Spleen (tissue), 7 donors: Measurements from ENCODE around the gene HNRNPA3.

Source experiments
- CTCF ChIP-seq, 11 experiments: fragments of 200-600 bp in 7 of 11; fragments of 450-650 bp in 4 of 11; sonication (generic) in 4 of 11; IDR thresholded peaks in 8 of 11; conservative IDR thresholded peaks in 3 of 11; 1 replicate in 7 of 11; 2 replicates in 4 of 11; pipeline versions ENCODE4 v1.4.0 to v1.8.0; 2016 to 2021; ENCODE audit warnings: antibody characterized with exemption in 11 of 11, inconsistent platforms in 4 of 11, mild to moderate bottlenecking in 1 of 11
- POLR2A ChIP-seq, 3 donors: fragments of 450-650 bp; IDR thresholded peaks; one replicate each; pipeline ENCODE4 v1.5.1; 2017; ENCODE audit warnings: antibody characterized with exemption in 3 of 3, mild to moderate bottlenecking in 1 of 3
- POLR2AphosphoS5 ChIP-seq, 3 donors: sonication (generic); formaldehyde crosslinking; IDR thresholded peaks; one replicate each; pipeline ENCODE4 v1.5.1; 2017; ENCODE audit warnings: antibody characterized with exemption in 3 of 3
- donor health status: DM: no; HTN: no; CAD: no; lungs with moderate emphysema.
- donor health status: DM: no; HTN: no; CAD: no.
- donor health status: DM: no; HTN: no; CAD: no.

- TF ChIP-seq POLR2A (IDR thresholded peaks at IDR 0.05): peak; percentile 8 to 94 (median 55)
- TF ChIP-seq CTCF (IDR thresholded peaks at IDR 0.05 in 8 of 11, conservative IDR thresholded peaks at IDR 0.05 in 3 of 11): peak in 5 of 11 experiments; percentile 15 to 47 (median 27)
- TF ChIP-seq POLR2AphosphoS5 (IDR thresholded peaks at IDR 0.05): peak; percentile 96 to 98 (median 98)
Measured at GRCh38 chr2:177212106-177212890, at the start of gene HNRNPA3.
